ENCODE data around the gene METAP1.
"Not testable (repeated sequence)": the region's sequence is repeated elsewhere in the genome, so short reads cannot be mapped to it uniquely, and the experiment has no call there.

The METAP1 gene

DNA sequence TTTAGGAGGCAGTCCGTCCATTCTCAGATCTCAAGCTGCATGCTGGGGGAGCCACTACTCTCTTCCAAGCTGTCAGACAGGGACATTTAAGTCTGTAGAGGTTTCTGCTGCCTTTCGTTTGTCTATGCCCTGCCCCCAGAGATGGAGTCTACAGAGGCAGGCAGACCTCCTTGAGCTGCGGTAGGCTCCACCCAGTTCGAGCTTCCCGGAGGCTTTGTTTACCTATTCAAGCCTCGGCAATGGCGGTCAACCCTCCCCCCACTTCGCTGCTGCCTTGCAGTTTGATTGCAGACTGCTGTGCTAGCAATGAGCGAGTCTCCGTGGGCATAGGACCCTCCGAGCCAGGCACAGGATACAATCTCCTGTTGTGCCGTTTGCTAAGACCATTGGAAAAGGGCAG is 103.8 kb downstream of the METAP1 start:
- no peak for DNase-seq (ENCODE audit: low read depth in 2 of 2)

DNA sequence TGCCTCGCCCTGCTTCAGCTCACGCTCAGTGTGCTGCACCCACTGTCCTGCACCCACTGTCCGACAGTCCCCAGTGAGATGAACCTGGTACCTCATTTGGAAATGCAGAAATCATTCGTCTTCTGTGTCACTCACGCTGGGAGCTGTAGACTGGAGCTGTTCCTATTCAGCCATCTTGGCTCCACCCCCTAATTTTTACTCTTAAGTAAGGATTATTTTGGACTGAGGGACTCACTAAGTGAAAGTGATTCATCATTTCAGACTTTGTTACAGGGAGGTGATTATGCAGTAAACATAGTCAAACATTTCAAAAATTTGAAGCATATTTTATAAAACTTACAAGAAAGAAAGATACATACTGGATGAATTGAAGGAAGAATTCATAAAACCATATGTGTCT is 104.3 kb downstream of the METAP1 start:
- DNase-seq (ENCODE audit: low read depth in 2 of 2): not testable (repeated sequence)

DNA sequence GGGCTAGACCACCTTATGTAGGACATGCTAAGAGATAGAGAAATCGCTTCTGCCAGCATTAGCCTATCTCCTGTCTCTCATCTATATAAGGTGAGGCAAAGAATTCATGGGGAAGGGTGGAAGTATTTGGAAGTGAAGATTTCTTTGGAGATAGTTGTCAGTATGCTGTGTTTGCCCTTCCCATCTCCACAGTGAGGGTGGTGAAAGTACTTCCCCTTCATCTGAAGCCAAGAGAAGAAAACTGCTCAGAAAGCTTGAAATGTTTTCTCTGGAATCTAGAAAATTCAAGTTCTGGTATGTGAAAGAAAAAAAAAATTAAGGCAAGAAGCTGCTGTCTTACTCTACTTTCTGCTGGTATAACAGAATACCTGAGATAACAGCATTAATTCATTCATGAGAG is 105.4 kb downstream of the METAP1 start:
- DNase-seq (ENCODE audit: low read depth in 2 of 2): no peak

DNA sequence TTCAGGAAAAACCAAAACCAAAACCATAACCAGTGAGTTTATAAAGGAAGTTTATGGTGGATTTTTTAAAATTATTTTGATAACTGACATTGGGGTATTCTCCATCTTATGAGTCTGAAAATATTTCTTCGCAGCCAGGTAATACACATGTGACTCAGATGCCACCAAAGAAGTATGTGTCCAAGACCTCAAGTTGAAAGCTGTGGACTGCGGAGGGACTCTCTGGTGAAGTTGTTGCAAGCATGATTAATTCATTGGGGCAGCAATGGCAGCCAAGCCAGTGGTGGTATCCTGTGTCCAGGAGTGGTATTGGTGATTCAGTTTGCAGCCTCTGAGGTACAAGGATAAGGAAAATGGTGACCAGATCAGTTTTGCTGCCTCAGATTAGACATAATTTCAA is 107.1 kb downstream of the METAP1 start:
- no peak for DNase-seq (ENCODE audit: low read depth in 2 of 2)

DNA sequence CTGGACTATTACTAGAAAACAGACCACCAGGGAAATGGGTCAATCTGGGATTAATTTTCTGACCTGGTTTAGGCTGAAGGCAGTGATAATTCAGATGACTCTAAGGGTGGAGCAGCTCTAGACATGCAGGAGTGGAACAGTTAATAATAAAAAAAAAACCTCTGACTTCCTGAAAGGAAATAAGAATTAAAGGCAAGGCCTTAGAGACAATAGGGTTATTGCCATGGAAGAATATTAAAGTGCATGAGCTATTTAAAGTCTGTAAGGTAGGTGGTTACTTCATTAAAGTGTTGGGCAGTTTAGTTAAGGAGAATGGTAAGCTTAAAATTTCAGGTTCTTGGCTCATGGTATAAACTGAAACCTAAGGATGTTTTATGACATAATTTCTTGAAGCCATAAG is 107.6 kb downstream of the METAP1 start:
- no peak for DNase-seq (ENCODE audit: low read depth in 2 of 2)

DNA sequence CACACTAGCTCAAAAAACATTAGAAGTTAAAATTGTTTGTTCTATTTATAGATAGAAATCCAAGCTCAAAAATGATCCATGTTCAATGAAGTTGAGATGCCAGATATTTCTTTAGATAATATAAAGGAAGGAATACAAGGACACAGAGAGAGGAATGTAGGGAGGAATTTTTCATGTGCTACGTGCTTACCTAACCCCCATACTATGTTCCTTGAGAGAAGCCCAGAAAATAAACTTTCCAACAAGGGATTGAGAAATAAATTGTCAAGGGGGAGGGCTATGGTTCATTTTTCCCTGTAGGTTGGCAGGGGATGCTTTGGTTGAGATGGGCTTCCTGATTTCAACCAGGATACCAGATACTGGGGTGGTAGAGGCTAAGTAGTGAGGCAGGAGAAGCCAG is 108.6 kb downstream of the METAP1 start:
- no peak for DNase-seq (ENCODE audit: low read depth in 2 of 2)

DNA sequence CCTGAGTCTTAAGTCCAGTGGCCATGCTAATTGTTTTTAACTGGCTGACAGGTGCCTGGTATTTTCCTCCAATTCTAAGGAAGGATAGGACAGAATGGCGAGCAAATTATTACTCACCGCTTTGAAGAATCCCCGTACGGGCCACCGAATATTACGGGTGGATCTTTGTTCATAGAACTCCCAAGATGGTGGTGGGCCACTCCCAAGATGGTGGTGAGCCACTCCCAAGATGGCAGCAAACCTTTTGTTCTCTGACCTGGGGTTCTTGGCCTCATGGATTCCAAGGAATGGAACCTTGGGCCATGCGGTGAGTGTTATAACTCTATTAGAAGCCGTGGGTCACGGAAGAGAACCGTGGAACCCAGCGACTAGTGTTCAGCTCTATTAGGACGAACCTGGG is 113.8 kb downstream of the METAP1 start:
- not testable (repeated sequence) for DNase-seq (ENCODE audit: low read depth in 2 of 2)
